T-helper 22 cell (primary cell): ENCODE results near the gene STARD10.

Experiments
- DNase-seq: peaks from one replicate; pipeline ENCODE4 v3.0.0-alpha.2; 2020; ENCODE audit warnings: low read depth

Gene STARD10

DNA sequence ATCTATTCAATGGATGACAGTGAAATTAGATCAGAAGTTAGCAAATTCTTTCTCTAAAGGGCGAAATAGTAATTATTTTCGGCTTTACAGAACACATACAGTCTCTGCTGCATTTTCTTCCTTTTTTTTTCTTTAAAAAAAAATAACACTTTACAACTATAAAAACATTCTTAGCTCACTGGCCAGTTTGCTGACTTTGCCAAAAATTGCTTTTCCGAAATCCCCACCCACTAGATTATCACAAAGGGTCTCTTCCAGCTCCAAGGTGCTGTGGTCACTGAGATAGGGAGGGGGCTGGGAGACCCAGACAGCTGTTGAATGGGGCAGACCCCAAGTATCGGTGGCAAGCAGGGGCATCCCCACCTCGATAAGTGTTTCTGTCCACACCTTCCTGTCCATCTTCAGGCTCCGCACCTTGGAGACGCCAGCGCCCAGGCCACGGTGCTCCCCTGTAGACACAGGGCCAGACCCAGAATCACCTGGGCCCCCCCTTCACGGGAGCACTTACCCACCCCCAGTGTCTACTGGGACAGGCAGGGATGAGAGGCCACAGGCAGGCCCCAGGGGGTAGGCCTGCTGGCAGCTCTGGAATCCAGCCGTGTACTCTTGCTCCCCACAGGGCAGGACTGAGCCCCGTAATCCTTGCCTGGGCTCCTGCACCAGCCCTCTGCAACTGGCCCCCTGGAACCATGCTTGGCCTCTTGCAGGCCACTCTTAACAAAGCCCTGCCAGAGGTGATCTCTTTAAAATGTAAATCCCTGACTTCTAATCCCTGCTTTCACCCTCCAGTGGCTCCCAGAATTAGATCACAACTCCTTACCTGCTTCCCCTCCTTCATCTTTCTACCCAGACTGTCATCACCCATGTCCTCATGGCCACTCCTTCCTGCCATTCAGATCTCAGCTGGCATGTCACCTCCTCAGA, 88.1 kb downstream of the STARD10 start:
- no peak for DNase-seq

DNA sequence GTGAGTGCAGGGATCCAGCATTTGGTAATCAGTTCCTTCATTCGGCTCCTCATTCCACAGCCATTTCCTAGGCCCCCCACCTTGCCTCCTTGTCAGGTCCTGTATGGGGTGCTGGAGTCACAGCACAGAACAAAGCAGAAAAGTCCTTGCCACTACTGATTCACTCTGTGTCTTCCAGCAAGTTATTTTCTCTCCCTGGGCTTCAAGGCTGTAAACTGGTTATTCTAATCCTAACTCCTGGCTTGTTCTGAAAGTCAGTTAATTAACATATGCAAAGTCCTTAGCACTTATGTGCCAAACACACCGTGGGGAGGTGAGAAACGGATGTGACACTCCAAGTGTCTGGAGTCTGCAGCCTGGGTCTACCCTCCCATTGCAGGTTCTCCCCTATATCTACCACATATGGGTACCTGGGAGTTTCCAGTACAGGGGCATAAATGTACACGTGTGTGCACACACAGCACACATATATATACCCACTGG, 89.0 kb downstream of the STARD10 start:
- no peak for DNase-seq
